Loucy (cell line): Measurements from ENCODE around the gene GOLGA5.

Source experiments
- H2AFZ ChIP-seq: fragments of 200-600 bp; sonication (generic); 2 replicates; pipeline ENCODE4 v1.6.0; 2016; ENCODE audit warnings: antibody characterized with exemption, mild to moderate bottlenecking, low read length, moderate library complexity
- H3F3A ChIP-seq: fragments of 200-600 bp; 2 replicates; pipeline ENCODE4 v1.6.0; 2016; ENCODE audit warnings: antibody characterized with exemption, low read depth, mild to moderate bottlenecking
- H3K27me3 ChIP-seq: fragments of 200-600 bp; sonication (generic); 2 replicates; pipeline ENCODE4 v1.6.1; 2014; ENCODE audit warnings: low read length, mild to moderate bottlenecking; ENCODE audit not compliant: insufficient read depth, poor library complexity, severe bottlenecking
- H3K36me3 ChIP-seq: fragments of 200-600 bp; sonication (generic); 2 replicates; pipeline ENCODE4 v1.6.1; 2016; ENCODE audit warnings: low read length; ENCODE audit not compliant: insufficient read depth
- H3K4me1 ChIP-seq: fragments of 200-600 bp; sonication (generic); 2 replicates; pipeline ENCODE4 v1.5.1; 2014; ENCODE audit warnings: low read length, mild to moderate bottlenecking; ENCODE audit not compliant: insufficient read depth, poor library complexity, severe bottlenecking
- H3K4me2 ChIP-seq: fragments of 200-600 bp; sonication (generic); 2 replicates; pipeline ENCODE4 v1.6.0; 2014; ENCODE audit warnings: antibody characterized with exemption, low read length, low read depth, mild to moderate bottlenecking; ENCODE audit not compliant: poor library complexity, severe bottlenecking
- H3K4me3 ChIP-seq: fragments of 200-600 bp; sonication (generic); 2 replicates; pipeline ENCODE4 v1.5.1; 2014; ENCODE audit warnings: low read length, mild to moderate bottlenecking, mixed read lengths; ENCODE audit not compliant: poor library complexity, severe bottlenecking
- H3K79me2 ChIP-seq: fragments of 200-600 bp; sonication (generic); 2 replicates; pipeline ENCODE4 v1.6.1; 2014; ENCODE audit warnings: low read length; ENCODE audit not compliant: insufficient read depth
- H3K9ac ChIP-seq: fragments of 200-600 bp; sonication (generic); 2 replicates; pipeline ENCODE4 v1.6.0; 2014; ENCODE audit warnings: mild to moderate bottlenecking, low read depth, low read length, moderate library complexity; ENCODE audit not compliant: poor library complexity, severe bottlenecking
- H3K9me2 ChIP-seq: fragments of 200-600 bp; sonication (generic); replicated peaks from 2 replicates; pipeline ENCODE4 v1.6.1; 2016; ENCODE audit warnings: low read depth, low read length, mixed read lengths
- H3K9me3 ChIP-seq: fragments of 200-600 bp; sonication (generic); 2 replicates; pipeline ENCODE4 v1.6.1; 2014; ENCODE audit warnings: mild to moderate bottlenecking, antibody characterized with exemption, low read length, low read depth; ENCODE audit not compliant: insufficient read depth
- H4K20me1 ChIP-seq: fragments of 200-600 bp; sonication (generic); 2 replicates; pipeline ENCODE4 v1.6.0; 2014; ENCODE audit warnings: antibody characterized with exemption, low read length, mild to moderate bottlenecking; ENCODE audit not compliant: insufficient read depth, poor library complexity, severe bottlenecking
- CTCF ChIP-seq: fragments of 200-600 bp; sonication (generic); conservative IDR thresholded peaks from 2 replicates; pipeline ENCODE4 v1.5.1; 2014; ENCODE audit warnings: mild to moderate bottlenecking, antibody characterized with exemption, low read length
- EZH2phosphoT487 ChIP-seq: fragments of 200-600 bp; IDR thresholded peaks from 2 replicates; pipeline ENCODE4 v1.6.1; 2018; ENCODE audit warnings: antibody characterized with exemption, mild to moderate bottlenecking, moderate library complexity, borderline replicate concordance

The GOLGA5 gene

GRCh38 chr14:92780444-92781232 is 13.5 kb upstream of the GOLGA5 start:
- no peak overlapping the region for H3K4me2 ChIP-seq
- no peaks in the 10 kb centered on the region for H3K9me3 ChIP-seq
- H4K20me1 ChIP-seq: no peaks in the 10 kb centered on the region
- H3K4me1 ChIP-seq: peaks cover 19% of the 10 kb centered on the region
- no peak overlapping the region for H2AFZ ChIP-seq
- TF ChIP-seq CTCF (no peak), EZH2phosphoT487 (no peak)
- H3F3A ChIP-seq: no peaks in the 10 kb centered on the region
- H3K9ac ChIP-seq: no peak overlapping the region
- H3K79me2 ChIP-seq: no peaks in the 10 kb centered on the region
- H3K4me3 ChIP-seq: no peak overlapping the region
- no peaks in the 10 kb centered on the region for H3K9me2 ChIP-seq
- H3K27me3 ChIP-seq: no peaks in the 10 kb centered on the region
- H3K36me3 ChIP-seq: no peaks in the 10 kb centered on the region

GRCh38 chr14:92781350-92781749 is 12.8 kb upstream of the GOLGA5 start:
- no peaks in the 10 kb centered on the region for H3K27me3 ChIP-seq
- no peaks in the 10 kb centered on the region for H3K9me2 ChIP-seq
- no peaks in the 10 kb centered on the region for H3K9me3 ChIP-seq
- no peaks in the 10 kb centered on the region for H3K36me3 ChIP-seq
- no peak overlapping the region for H3K4me3 ChIP-seq
- no peak for TF ChIP-seq CTCF
- H4K20me1 ChIP-seq: no peaks in the 10 kb centered on the region
- H3K4me1 ChIP-seq: peaks cover 19% of the 10 kb centered on the region
- H3K79me2 ChIP-seq: no peaks in the 10 kb centered on the region
- H2AFZ ChIP-seq: no peak overlapping the region
- H3K4me2 ChIP-seq: no peak overlapping the region
- no peaks in the 10 kb centered on the region for H3F3A ChIP-seq
- H3K9ac ChIP-seq: no peak overlapping the region

GRCh38 chr14:92783813-92784431 is 10.2 kb upstream of the GOLGA5 start:
- TF ChIP-seq EZH2phosphoT487: no peak
- peak; percentile 76 for TF ChIP-seq CTCF
- no peaks in the 10 kb centered on the region for H3K79me2 ChIP-seq
- no peak overlapping the region for H3K9ac ChIP-seq
- no peak overlapping the region for H3K4me2 ChIP-seq
- no peaks in the 10 kb centered on the region for H3K27me3 ChIP-seq
- H3K9me2 ChIP-seq: no peaks in the 10 kb centered on the region
- no peak overlapping the region for H2AFZ ChIP-seq
- H3F3A ChIP-seq: no peaks in the 10 kb centered on the region
- H3K4me1 ChIP-seq: peaks cover 19% of the 10 kb centered on the region
- H3K4me3 ChIP-seq: no peak overlapping the region
- H3K36me3 ChIP-seq: no peaks in the 10 kb centered on the region
- no peaks in the 10 kb centered on the region for H4K20me1 ChIP-seq
- H3K9me3 ChIP-seq: peaks cover 3% of the 10 kb centered on the region; the same call in 1 of the 2 replicates
